ENCODE data around the gene CEP164. TPM values are rescaled to one million over a fixed set of nuclear protein-coding genes. Genes with fewer than 3 reads are reported as not detected.

CEP164 gene
- total and polyA plus RNA-seq, 2 experiments from 2014 or later: 13.9 to 23.8 TPM

- Histone ChIP-seq H3K4me2 (no peak overlapping the region), H3F3A (replicated peaks; ENCODE audit: low read depth) (no peaks in the 10 kb centered on the region), H3K4me1 (ENCODE audit: insufficient read depth) (no peaks in the 10 kb centered on the region), H2AFZ (no peak overlapping the region), H3K27me3 (ENCODE audit: insufficient read depth) (no peaks in the 10 kb centered on the region), H3K36me3 (ENCODE audit: insufficient read depth) (no peaks in the 10 kb centered on the region), H3K27ac (ENCODE audit: low read depth) (no peak overlapping the region), H3K4me3 (no peak overlapping the region), H3K9me2 (ENCODE audit: insufficient read depth) (no peaks in the 10 kb centered on the region), H3K79me2 (replicated peaks; ENCODE audit: insufficient read depth) (no peaks in the 10 kb centered on the region), H4K20me1 (replicated peaks; ENCODE audit: insufficient read depth) (no peaks in the 10 kb centered on the region)
- peaks cover 8% of the 10 kb centered on the region; the same call in 1 of the 3 replicates for H3K36me3 Mint-ChIP-seq (ENCODE audit: low read depth)
- H3K27ac Mint-ChIP-seq: no peak overlapping the region
- no peak for TF ChIP-seq POLR2AphosphoS5 (IDR thresholded peaks at IDR 0.05; ENCODE audit: low read depth)
- TF ChIP-seq JUNB (IDR thresholded peaks at IDR 0.05; ENCODE audit: unreplicated experiment): no peak
- TF ChIP-seq NANOG (IDR thresholded peaks at IDR 0.05; ENCODE audit: borderline replicate concordance): no peak
- TF ChIP-seq ZNF331 (CRISPR knock-in tag; IDR thresholded peaks at IDR 0.05; ENCODE audit: low read depth): no peak
- H3K4me3 Mint-ChIP-seq: no peak overlapping the region
- ATAC-seq (no peak), DNase-seq (ENCODE audit: low spot score) (no peak)
- no peaks in the 10 kb centered on the region for H3K27me3 Mint-ChIP-seq (ENCODE audit: insufficient read depth, low read depth, poor library complexity)
- H3K9me3 Mint-ChIP-seq: no peaks in the 10 kb centered on the region
- no peaks in the 10 kb centered on the region for H3K4me1 Mint-ChIP-seq
Observed at GRCh38 chr11:117335399-117335798, 7.7 kb downstream of the CEP164 start.

DNA sequence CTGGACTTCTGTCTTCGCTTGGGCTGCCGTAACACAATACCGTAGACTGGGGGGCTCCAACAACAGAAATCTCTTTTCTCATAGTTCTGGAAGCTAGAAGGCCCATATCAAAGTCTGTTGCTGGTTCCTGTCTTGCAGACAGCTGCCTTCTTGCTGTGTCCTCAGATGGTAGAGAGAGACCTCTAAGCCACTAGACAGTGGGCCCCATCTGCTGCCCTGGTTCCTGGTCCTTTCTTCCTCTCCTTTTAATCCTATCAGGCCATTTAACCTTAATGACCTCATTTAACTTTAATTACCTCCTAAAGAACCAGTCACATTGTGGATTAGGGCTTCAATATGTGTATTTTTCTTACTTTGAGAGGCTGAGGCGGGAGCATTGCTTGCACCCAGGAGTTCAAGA, 9.4 kb downstream of the CEP164 start:
- H3K27me3 Mint-ChIP-seq (ENCODE audit: insufficient read depth, low read depth, poor library complexity): no peaks in the 10 kb centered on the region
- H3K4me3 ChIP-seq: no peak overlapping the region
- no peak overlapping the region for H3K4me3 Mint-ChIP-seq
- H3K27me3 ChIP-seq (ENCODE audit: insufficient read depth): no peaks in the 10 kb centered on the region
- no peaks in the 10 kb centered on the region for H3K79me2 ChIP-seq (replicated peaks; ENCODE audit: insufficient read depth)
- no peak for ATAC-seq
- no peak overlapping the region for H3K27ac ChIP-seq (ENCODE audit: low read depth)
- H3K4me1 ChIP-seq (ENCODE audit: insufficient read depth): no peaks in the 10 kb centered on the region
- H3K36me3 Mint-ChIP-seq (ENCODE audit: low read depth): peaks cover 13% of the 10 kb centered on the region; the same call in 1 of the 3 replicates
- no peak for DNase-seq (ENCODE audit: low spot score)
- TF ChIP-seq ZNF331 (CRISPR knock-in tag; IDR thresholded peaks at IDR 0.05; ENCODE audit: low read depth): no peak
- TF ChIP-seq JUNB (IDR thresholded peaks at IDR 0.05; ENCODE audit: unreplicated experiment): no peak
- TF ChIP-seq NANOG (IDR thresholded peaks at IDR 0.05; ENCODE audit: borderline replicate concordance): no peak
- TF ChIP-seq, protein P1, sequence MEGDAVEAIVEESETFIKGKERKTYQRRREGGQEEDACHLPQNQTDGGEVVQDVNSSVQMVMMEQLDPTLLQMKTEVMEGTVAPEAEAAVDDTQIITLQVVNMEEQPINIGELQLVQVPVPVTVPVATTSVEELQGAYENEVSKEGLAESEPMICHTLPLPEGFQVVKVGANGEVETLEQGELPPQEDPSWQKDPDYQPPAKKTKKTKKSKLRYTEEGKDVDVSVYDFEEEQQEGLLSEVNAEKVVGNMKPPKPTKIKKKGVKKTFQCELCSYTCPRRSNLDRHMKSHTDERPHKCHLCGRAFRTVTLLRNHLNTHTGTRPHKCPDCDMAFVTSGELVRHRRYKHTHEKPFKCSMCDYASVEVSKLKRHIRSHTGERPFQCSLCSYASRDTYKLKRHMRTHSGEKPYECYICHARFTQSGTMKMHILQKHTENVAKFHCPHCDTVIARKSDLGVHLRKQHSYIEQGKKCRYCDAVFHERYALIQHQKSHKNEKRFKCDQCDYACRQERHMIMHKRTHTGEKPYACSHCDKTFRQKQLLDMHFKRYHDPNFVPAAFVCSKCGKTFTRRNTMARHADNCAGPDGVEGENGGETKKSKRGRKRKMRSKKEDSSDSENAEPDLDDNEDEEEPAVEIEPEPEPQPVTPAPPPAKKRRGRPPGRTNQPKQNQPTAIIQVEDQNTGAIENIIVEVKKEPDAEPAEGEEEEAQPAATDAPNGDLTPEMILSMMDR (conservative IDR thresholded peaks at IDR 0.05; ENCODE audit: low read depth in 2 of 2): no peak
- TF ChIP-seq POLR2AphosphoS5 (IDR thresholded peaks at IDR 0.05; ENCODE audit: low read depth): no peak
- TF ChIP-seq EZH2phosphoT487 (IDR thresholded peaks at IDR 0.05; ENCODE audit: unreplicated experiment): no peak
- TF ChIP-seq EZH2 (IDR thresholded peaks at IDR 0.05; ENCODE audit: low read depth, unreplicated experiment): no peak
- no peak for TF ChIP-seq ZNF114 (CRISPR knock-in tag; IDR thresholded peaks at IDR 0.05)
- TF ChIP-seq, protein P2, sequence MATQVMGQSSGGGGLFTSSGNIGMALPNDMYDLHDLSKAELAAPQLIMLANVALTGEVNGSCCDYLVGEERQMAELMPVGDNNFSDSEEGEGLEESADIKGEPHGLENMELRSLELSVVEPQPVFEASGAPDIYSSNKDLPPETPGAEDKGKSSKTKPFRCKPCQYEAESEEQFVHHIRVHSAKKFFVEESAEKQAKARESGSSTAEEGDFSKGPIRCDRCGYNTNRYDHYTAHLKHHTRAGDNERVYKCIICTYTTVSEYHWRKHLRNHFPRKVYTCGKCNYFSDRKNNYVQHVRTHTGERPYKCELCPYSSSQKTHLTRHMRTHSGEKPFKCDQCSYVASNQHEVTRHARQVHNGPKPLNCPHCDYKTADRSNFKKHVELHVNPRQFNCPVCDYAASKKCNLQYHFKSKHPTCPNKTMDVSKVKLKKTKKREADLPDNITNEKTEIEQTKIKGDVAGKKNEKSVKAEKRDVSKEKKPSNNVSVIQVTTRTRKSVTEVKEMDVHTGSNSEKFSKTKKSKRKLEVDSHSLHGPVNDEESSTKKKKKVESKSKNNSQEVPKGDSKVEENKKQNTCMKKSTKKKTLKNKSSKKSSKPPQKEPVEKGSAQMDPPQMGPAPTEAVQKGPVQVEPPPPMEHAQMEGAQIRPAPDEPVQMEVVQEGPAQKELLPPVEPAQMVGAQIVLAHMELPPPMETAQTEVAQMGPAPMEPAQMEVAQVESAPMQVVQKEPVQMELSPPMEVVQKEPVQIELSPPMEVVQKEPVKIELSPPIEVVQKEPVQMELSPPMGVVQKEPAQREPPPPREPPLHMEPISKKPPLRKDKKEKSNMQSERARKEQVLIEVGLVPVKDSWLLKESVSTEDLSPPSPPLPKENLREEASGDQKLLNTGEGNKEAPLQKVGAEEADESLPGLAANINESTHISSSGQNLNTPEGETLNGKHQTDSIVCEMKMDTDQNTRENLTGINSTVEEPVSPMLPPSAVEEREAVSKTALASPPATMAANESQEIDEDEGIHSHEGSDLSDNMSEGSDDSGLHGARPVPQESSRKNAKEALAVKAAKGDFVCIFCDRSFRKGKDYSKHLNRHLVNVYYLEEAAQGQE (IDR thresholded peaks at IDR 0.05; ENCODE audit: unreplicated experiment): no peak
- no peaks in the 10 kb centered on the region for H3F3A ChIP-seq (replicated peaks; ENCODE audit: low read depth)
- H3K27ac Mint-ChIP-seq: no peak overlapping the region
- no peaks in the 10 kb centered on the region for H3K9me3 Mint-ChIP-seq
- no peaks in the 10 kb centered on the region for H3K4me1 Mint-ChIP-seq
- no peak overlapping the region for H3K4me2 ChIP-seq
- no peaks in the 10 kb centered on the region for H3K9me2 ChIP-seq (ENCODE audit: insufficient read depth)
- no peak overlapping the region for H2AFZ ChIP-seq
- no peaks in the 10 kb centered on the region for H3K36me3 ChIP-seq (ENCODE audit: insufficient read depth)
- no peaks in the 10 kb centered on the region; the same call in 1 of the 2 replicates for H4K20me1 ChIP-seq (replicated peaks; ENCODE audit: insufficient read depth)
